OCI-LY3 (cell line): Measurements from ENCODE around the gene SLC26A4.

Experiments used
- CTCF ChIP-seq: fragments of 200-600, 300-600 bp; sonication (generic); IDR thresholded peaks from 2 replicates; pipeline ENCODE4 v1.5.1; 2014; ENCODE audit warnings: antibody characterized with exemption, low read length, low read depth
- EZH2phosphoT487 ChIP-seq: fragments of 200-600 bp; shearing (Covaris generic); IDR thresholded peaks from 2 replicates; pipeline ENCODE4 v1.6.1; 2018; ENCODE audit warnings: antibody characterized with exemption, mixed run types, low read depth

- TF ChIP-seq CTCF (no peak), EZH2phosphoT487 (no peak)
These were observed 54.9 kb downstream of the SLC26A4 start for GRCh38 chr7:107715531-107715930.
